GM18867 (cell line): ENCODE data around the gene ST6GAL1.
"Not testable (repeated sequence)": the region's sequence is repeated elsewhere in the genome, so short reads cannot be mapped to it uniquely, and the experiment has no call there.

Source experiments
- ATAC-seq: cut with Tn5 transposase; IDR thresholded peaks from one replicate; pipeline ENCODE4 v1.9.1; 2021; ENCODE audit warnings: mild to moderate bottlenecking, moderate library complexity; ENCODE audit not compliant: unreplicated experiment

Gene ST6GAL1

DNA sequence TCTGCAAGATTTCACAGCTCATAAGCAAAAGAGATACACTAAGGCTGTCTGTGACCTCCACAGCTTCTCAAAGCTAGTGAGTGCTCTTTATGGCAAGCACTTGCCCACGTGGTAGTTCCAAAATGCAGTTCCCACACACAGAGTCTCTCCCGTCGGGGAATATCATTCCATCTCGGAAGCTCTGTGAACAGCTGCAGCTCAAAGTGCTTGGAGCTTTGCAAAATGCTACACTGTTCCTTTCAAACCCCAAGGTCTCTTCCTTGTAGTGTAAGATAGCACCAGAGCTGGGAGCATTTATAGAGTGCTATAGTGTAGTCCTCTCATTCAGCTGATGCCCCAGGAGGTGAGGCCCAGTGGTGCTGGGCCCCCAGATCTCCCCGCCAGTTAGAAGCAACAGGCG, 36.1 kb downstream of the ST6GAL1 start:
- ATAC-seq = no peak

- ATAC-seq = not testable (repeated sequence)
Observed at GRCh38 chr3:186967236-186967635, 36.9 kb downstream of the ST6GAL1 start.

GRCh38 chr3:186967686-186968085, 37.4 kb downstream of the ST6GAL1 start:
- no peak for ATAC-seq

DNA sequence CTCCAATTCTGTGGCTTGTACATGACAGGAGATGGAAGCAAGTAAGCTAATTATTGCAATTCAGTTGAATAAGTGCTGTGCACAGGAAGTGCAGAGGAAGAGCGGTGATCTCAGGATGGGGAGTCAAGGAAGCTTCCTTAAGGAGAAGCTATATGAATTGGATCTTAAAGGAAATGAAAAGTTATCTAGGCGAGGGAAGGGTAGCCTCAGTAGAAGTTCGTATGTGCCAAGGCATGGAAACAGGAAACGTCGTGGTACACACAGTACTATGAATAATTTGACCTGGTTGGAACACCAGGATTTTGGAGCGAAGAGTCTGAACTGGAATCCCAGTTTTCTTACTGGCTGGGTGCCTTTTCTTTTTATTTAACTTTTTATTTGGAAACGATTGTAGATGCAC, 39.3 kb downstream of the ST6GAL1 start:
- no peak for ATAC-seq

- not testable (repeated sequence) for ATAC-seq
Observed at GRCh38 chr3:186971106-186971505, 40.8 kb downstream of the ST6GAL1 start.

GRCh38 chr3:186971578-186971977, 41.3 kb downstream of the ST6GAL1 start:
- ATAC-seq = no peak

DNA sequence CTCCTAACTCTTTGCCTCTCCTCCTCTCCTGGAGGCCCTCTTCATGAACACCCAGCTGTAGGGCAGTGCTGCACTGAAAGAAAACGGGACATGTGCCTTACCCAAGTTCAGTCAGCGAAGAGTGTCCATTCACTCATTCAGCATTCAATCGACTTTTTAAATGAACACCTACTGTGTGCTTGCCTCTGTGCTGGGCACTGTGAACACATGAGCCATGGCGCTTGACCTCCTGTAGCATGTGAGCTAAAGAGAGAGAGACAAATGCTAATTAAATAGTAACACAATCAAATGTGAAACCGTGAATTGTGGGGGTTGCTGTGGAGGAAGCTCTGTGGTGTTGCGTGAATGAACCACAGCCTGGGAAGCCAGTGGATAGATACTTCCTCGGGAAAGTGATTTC, 43.4 kb downstream of the ST6GAL1 start:
- ATAC-seq = no peak

- ATAC-seq = no peak
Observed at GRCh38 chr3:186974824-186975313, 44.5 kb downstream of the ST6GAL1 start.

DNA sequence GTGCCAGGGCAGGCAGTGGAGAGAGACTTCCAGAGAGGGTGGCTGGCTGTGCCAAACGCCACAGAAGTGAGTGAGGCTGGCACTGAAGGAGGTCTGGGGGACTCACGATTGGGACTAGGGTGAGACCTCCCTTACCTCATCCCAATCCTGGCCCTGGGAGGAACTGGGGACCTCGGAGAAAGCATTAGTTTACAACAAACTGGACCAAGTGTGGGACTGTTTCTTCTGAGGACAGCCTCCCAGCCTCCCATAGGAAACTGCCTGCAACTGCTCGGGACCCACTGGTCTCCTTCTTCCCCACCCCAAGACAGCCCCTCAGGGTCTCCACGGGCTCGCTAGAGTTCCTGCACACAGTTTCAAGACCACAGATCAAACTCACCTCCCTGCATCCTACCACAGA, 45.4 kb downstream of the ST6GAL1 start:
- no peak for ATAC-seq

- ATAC-seq = no peak
Observed at GRCh38 chr3:186976837-186977750, 46.8 kb downstream of the ST6GAL1 start.

DNA sequence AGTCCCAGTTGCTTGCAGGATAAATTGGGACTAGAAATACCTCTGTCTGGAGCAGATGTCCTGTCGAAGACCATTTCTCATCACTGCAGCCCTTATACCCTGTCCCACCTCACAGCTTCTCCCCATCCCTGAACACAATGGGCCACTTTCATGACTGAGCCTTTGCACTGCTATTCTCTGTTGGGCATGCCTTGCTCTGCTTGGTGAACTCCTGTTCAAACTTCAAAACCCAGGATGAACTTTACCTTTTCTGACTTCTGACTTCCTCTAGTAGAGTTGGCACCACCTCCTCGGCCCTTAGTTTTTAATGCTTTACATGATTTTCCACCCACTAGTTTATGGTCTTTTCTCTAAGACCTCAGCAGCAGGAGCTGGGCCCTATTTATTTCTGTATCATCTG, 48.4 kb downstream of the ST6GAL1 start:
- ATAC-seq = no peak

GRCh38 chr3:186979852-186980251, 49.5 kb downstream of the ST6GAL1 start:
- no peak for ATAC-seq

- no peak for ATAC-seq
Observed at GRCh38 chr3:186980989-186981388, 50.7 kb downstream of the ST6GAL1 start.

DNA sequence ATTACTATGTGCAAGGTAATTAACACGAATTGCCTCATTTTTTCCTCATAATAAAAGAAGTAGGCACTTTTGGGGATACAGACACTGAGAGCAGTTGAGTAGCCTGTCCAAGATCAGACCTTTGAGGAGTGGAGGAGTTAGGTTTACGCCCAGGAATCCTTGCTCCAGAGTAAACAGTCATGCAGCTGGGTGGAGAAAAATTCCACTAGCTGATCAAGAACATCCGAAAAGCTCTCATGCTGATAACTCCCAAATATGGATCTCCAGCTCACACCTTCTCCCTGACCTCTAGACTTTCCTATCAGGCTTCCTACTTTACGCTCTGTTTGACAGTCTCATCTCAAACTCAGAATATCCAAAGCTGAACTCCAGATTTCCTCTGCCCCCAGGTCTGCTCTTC, 53.3 kb downstream of the ST6GAL1 start:
- no peak for ATAC-seq

DNA sequence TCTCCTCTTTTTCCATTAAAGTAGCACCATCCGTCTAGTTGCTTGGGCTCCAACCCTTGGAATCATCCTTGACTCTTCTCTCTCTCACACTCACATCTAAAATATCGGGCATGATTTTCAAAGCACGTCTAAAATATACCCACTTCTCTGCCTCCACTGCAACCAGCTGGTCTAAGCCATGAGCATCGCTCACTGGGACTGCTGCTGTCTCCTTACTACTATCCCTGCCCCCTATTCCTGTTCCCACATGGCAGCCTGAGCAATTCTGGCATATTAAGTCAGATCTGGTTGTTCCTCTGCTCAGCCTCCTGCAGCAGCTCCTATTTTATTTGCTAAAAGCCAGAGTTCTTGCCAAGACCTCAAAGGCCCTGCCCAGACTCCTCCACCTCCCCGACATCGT, 53.7 kb downstream of the ST6GAL1 start:
- ATAC-seq = no peak

GRCh38 chr3:186985661-186986364, 55.5 kb downstream of the ST6GAL1 start:
- peak; percentile 49 for ATAC-seq

- ATAC-seq = no peak
Observed at GRCh38 chr3:186986406-186986805, 56.1 kb downstream of the ST6GAL1 start.

DNA sequence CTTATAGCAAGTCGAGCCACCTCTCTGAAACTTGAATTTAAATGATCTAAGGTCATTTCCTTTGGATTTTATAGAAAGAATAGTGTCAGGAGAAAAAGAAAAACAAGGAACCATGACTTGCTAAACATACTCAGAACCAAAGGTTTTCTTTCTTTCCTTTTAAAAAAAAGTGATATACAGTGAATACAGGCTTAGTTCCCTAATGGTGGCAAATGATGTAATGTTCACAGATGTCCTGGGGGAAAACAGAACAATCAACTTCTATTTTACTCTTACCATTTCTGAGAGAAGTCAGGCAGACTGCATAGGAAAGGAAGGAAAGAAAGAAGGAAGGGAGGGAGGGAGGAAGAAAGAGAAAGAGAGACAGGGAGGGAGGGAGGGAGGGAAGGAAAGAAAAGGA, 56.5 kb downstream of the ST6GAL1 start:
- no peak for ATAC-seq

DNA sequence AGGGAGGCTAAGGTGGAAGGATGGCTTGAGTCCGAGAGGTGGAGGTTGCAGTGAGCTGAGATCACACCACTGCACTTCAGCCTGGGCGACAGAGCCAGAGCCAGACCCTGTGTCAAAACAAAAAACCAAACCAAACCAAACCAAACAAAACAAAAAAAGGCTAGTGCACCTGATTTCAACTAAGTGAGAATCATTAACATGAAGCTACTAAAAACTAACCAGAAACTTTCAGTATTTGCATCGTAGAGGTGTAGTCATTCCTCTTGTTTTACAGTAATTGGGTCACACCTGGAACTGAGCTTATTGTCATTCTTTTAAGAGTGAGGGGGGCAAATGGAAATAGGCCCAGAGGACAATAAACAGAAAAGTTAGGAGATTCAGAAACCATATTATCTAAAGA, 58.5 kb downstream of the ST6GAL1 start:
- ATAC-seq = peak; percentile 79

DNA sequence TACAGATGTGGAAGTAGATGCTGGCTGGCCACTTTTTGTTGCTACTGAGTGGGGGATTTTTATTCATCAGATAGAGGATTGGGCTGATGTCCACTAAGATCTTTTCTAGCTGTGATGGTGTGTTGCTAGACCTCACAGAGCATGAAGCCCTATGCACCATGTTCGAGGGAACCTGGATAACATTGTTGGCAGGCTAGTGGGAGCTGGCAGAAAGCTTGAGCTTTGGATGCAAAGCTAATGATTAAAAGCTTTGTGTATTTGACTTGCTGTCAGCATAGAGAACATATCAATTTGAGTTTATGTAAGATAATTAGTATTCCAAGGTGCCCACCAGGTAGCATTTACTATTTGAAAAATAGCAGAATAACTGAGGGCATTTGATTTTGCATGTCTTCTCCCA, 59.1 kb downstream of the ST6GAL1 start:
- ATAC-seq = no peak

GRCh38 chr3:186990277-186990676, 60.0 kb downstream of the ST6GAL1 start:
- ATAC-seq = no peak

DNA sequence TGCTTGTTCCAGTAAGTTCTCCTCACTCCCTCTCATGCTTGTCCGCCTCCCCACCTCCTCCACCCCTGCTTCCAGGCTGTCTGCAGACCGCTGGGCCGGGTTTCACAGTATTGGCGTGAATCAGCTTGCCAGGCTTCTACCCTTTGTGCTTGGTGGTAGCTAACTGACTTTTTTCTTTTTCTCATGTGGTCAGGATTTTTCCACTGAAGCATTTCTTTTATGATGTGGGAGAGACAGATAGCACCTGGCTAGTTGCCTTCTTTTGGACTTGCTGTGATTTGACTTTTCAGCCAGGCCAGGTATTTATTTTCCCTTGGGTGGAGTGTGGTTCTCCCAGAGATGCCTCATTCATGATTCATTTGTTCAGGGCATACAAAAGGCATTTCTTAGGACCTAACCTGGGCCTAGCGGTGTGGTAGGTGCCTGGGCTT, 60.6 kb downstream of the ST6GAL1 start:
- no peak for ATAC-seq
